Rectal smooth muscle tissue (tissue), 1 donor: ENCODE data around the gene MAP3K14.

Source experiments
- H3K27ac ChIP-seq: one replicate; pipeline ENCODE4 v1.7.0; 2013; ENCODE audit warnings: low read depth, low read length, inconsistent platforms
- H3K27me3 ChIP-seq: one replicate; pipeline ENCODE4 v1.7.0; 2013; ENCODE audit warnings: low read length; ENCODE audit not compliant: control insufficient read depth, insufficient read depth
- H3K36me3 ChIP-seq: one replicate; pipeline ENCODE4 v1.7.0; 2013; ENCODE audit warnings: low read length; ENCODE audit not compliant: control insufficient read depth, insufficient read depth
- H3K4me1 ChIP-seq: one replicate; pipeline ENCODE4 v1.7.0; 2013; ENCODE audit warnings: low read length; ENCODE audit not compliant: control insufficient read depth, insufficient read depth
- H3K4me3 ChIP-seq: one replicate; pipeline ENCODE4 v1.7.0; 2013; ENCODE audit warnings: low read length
- H3K9ac ChIP-seq: one replicate; pipeline ENCODE4 v1.7.0; 2013; ENCODE audit warnings: low read length

The MAP3K14 gene

GRCh38 chr17:45232514-45233422 is 84.1 kb downstream of the MAP3K14 start:
- H3K4me1 ChIP-seq, result peaks cover 2% of the 10 kb centered on the region
- H3K27ac ChIP-seq, result no peak overlapping the region
- H3K27me3 ChIP-seq, result no peaks in the 10 kb centered on the region
- H3K36me3 ChIP-seq, result no peaks in the 10 kb centered on the region
- no peak overlapping the region for H3K4me3 ChIP-seq
- no peak overlapping the region for H3K9ac ChIP-seq

GRCh38 chr17:45231481-45232116 is 85.2 kb downstream of the MAP3K14 start:
- Histone ChIP-seq H3K4me3 (no peak overlapping the region), H3K36me3 (no peaks in the 10 kb centered on the region), H3K27me3 (no peaks in the 10 kb centered on the region), H3K9ac (no peak overlapping the region), H3K4me1 (peaks cover 2% of the 10 kb centered on the region), H3K27ac (no peak overlapping the region)

- no peaks in the 10 kb centered on the region for H3K36me3 ChIP-seq
- H3K27me3 ChIP-seq, result no peaks in the 10 kb centered on the region
- no peak overlapping the region for H3K4me3 ChIP-seq
- no peak overlapping the region for H3K9ac ChIP-seq
- peaks cover 2% of the 10 kb centered on the region for H3K4me1 ChIP-seq
- no peak overlapping the region for H3K27ac ChIP-seq
Measured at GRCh38 chr17:45230787-45231480, 85.9 kb downstream of the MAP3K14 start.

DNA sequence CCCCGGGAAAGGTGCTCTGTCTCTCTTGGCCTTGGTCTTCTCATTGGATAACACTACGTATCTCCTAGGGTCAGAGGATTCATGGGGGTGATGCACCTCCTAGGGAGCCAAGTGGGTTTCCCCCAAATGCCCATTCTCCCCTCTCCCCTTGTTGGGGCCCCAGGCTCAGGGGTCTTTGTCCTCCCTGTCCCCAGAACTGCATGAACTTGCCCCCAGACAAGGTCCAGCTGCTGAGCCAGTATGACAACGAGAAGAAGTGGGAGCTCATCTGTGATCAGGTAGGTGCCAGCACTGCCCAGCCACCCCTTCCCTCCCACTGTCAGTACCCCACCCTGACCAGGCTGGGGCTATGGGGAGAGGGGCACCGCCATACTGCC is 86.4 kb downstream of the MAP3K14 start:
- H3K36me3 ChIP-seq, result no peaks in the 10 kb centered on the region
- H3K4me1 ChIP-seq, result peaks cover 2% of the 10 kb centered on the region
- no peak overlapping the region for H3K27ac ChIP-seq
- no peaks in the 10 kb centered on the region for H3K27me3 ChIP-seq
- H3K9ac ChIP-seq, result no peak overlapping the region
- no peak overlapping the region for H3K4me3 ChIP-seq

DNA sequence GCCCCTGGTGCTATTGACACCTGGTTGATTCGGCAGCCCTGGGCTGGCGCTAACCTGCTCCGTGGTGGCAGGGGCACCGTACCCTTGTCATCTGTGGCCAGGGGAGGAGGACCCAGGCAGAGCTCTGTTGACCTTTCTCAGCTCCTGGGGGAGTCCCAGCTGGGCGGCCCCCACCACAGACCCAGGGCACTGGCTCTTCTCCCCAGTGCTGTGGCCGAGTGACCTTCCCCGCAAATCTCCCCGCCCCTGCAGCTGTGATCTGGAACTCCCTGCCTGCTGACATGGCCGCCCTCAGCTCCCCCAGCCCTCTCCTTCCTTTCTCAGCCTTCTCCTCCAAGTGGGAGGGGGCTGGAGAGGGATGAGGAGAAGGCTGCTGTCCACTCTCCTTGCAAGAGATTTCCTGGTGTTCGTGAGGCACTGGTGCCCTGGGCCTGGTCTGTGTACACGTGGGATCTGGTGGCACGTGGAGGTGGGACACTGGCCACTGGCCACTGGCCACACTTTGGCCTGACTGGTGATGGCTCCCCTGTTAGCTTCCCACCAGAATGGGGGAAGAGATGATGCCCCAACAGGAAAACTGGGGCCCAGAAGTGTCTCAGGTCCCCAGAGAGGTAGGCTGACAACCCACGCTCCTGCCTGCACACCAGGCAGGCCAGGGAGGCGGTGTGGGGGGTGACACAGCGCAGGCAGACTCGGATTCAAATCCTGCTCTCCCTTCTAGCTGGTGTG is 87.0 kb downstream of the MAP3K14 start:
- Histone ChIP-seq H3K4me3 (no peak overlapping the region), H3K4me1 (peaks cover 2% of the 10 kb centered on the region), H3K9ac (no peak overlapping the region), H3K27ac (peak overlapping the region; percentile 38), H3K36me3 (no peaks in the 10 kb centered on the region), H3K27me3 (no peaks in the 10 kb centered on the region)

DNA sequence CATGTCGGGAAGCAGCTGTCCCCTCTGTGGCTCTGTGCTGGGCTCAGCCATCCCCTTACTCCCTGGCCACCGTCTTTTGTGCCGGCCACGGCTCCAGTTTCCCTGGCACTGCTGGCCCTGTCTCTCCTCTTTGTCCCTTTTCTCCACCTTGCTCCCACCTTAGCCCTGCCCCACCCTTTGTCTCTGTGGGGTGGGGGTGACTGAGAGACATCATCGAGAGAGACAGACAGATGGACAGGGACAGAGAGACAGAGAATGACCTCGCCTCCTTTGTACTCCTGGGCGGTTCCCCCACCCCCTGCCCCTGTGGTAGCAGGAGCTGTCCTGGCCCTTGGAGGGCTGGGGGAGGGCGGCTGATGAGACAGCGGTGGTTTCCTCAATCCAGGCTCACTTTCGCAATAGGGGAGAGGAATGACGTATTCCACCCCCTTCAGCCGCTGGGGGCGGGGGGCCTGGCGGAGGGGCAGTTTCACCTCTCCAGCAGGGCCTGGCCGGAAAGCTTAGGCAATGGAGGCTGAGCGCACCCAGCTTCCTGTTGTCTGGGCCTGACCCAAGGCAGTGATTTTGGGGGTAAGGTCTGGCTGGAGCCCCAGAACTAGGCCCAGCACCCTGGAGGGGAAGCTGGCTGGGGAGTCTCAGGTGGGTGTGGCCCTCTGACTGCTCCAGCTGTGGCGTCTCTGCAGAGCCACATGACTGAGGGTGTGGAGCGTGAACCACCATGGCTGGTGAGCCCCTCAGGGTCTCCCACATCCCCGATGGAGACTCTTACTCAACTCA is 87.9 kb downstream of the MAP3K14 start:
- Histone ChIP-seq H3K27me3 (no peaks in the 10 kb centered on the region), H3K36me3 (no peaks in the 10 kb centered on the region), H3K4me3 (no peak overlapping the region), H3K4me1 (peaks cover 2% of the 10 kb centered on the region), H3K27ac (peak overlapping the region; percentile 48), H3K9ac (peak overlapping the region; percentile 19)

DNA sequence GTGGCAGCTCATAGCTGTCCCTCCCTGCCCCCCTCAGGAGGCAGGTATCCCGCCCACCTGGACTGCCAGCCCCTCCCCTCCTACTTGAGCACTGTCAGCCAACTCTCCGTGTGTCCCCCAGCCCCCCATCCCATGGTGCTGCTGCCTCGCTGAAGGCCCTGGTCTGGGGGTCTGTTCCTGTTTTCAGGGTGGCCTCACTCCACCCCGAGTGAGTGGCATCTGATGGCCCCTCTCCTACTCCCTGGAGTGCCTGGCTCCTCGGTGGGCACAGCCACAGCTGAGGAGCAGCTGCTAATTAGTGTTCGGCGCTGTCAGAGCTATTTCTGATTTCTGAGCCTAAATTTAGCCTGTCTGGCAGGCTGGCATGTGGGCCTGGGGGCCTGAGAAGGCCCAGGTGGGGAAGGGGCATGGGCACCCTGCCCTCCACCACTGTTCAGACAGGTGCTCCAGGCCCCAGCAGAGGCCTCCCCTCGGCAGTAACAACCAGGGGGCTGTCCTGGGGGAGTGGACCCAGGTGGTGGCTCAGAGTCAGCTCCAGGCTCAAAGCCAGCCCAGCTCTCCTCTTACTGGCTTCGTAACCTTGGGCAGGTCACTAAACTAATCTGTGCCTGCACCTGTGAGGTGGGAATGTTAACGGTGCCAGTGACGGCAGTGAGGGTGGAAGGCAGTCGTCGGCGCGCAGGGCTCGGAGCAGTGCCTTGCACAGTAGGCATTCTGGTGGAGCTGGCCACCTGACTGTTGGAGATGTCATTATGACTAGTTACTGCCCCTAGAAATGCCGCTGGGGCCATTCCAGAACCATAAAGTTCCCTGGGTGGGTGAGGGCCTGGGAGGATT is 88.7 kb downstream of the MAP3K14 start:
- H3K27ac ChIP-seq, result peak overlapping the region; percentile 48
- H3K9ac ChIP-seq, result no peak overlapping the region
- no peak overlapping the region for H3K4me3 ChIP-seq
- H3K4me1 ChIP-seq, result peaks cover 2% of the 10 kb centered on the region
- H3K36me3 ChIP-seq, result no peaks in the 10 kb centered on the region
- H3K27me3 ChIP-seq, result no peaks in the 10 kb centered on the region

DNA sequence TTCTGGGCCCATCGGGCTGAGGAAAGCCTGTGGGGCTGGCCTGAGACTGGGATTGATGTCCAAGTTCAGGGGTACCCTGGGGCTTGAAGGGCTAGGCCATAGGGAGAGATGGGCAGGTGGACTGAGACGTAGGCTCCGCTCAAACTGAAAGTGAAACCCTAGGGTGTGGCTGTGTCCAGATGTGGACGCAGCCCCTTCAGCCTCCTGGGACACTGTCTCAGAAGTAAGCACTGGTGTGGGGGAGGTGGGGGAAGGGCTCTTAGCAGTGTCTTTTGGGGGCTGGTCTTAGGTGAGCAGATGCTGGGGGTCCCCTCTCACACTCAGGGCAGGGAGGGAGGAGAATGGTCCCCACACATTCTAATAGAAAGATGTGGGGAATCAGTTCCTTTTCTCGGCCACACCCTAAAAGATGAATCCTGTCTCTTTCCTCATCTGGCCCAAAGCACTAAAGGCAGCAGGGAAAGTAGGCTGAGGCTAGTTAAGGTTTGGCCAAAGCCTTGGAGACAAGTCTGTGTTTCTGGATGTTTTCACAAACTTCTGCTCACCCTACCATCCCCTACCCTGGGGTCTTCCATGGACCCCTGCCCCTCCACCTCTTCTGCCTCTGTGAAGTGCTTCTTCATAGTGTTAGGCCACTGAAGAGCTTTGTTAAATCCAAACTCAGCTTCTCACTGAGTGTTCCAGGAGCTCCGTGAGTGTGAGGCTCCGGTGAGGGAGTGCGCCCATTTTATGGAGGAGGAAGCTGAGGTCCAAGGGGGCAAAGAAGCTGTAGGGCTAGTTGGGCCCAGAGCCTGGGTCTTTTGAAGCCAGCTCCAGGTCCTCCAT is 89.5 kb downstream of the MAP3K14 start:
- Histone ChIP-seq H3K4me1 (peaks cover 2% of the 10 kb centered on the region), H3K4me3 (peak overlapping the region; percentile 23), H3K27me3 (no peaks in the 10 kb centered on the region), H3K27ac (peak overlapping the region; percentile 48), H3K9ac (no peak overlapping the region), H3K36me3 (no peaks in the 10 kb centered on the region)

DNA sequence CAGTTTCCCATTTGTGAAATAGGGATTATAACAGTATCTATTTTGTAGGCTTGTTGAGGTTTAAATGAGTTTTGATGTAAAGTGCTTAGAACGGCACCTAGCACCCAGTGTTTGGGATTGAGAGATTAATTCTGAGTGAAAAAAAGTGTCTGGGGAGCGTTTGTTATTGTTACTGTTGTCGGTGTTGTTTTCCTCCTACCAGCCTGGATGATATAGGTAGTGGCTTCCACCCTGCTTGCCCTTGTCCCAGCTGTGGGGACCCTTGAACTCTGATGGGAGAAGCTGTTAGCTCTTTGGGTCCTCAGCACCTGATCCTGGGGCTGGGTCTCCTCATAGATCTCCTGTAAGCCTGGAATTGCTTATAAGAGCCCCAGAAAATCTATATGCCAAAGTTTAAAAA is 90.2 kb downstream of the MAP3K14 start:
- H3K9ac ChIP-seq, result no peak overlapping the region
- H3K36me3 ChIP-seq, result no peaks in the 10 kb centered on the region
- peaks cover 2% of the 10 kb centered on the region for H3K4me1 ChIP-seq
- H3K27ac ChIP-seq, result no peak overlapping the region
- peak overlapping the region; percentile 29 for H3K4me3 ChIP-seq
- no peaks in the 10 kb centered on the region for H3K27me3 ChIP-seq

- H3K4me3 ChIP-seq, result peak overlapping the region; percentile 29
- no peak overlapping the region for H3K9ac ChIP-seq
- H3K36me3 ChIP-seq, result no peaks in the 10 kb centered on the region
- no peaks in the 10 kb centered on the region for H3K27me3 ChIP-seq
- H3K4me1 ChIP-seq, result peaks cover 2% of the 10 kb centered on the region
- no peak overlapping the region for H3K27ac ChIP-seq
Measured at GRCh38 chr17:45225964-45226530, 90.8 kb downstream of the MAP3K14 start.
